Adrenal gland (tissue), 5 donors: Measurements from ENCODE around the gene APAF1.

Experiments used
- CTCF ChIP-seq, 6 experiments: fragments of 450-650 bp in 4 of 6; fragments of 200-600 bp in 2 of 6; sonication (generic) in 1 of 6; IDR thresholded peaks; 1 replicate in 5 of 6; 2 replicates in 1 of 6; pipeline versions ENCODE4 v1.5.1 to v1.8.0; 2016 to 2021; ENCODE audit warnings: antibody characterized with exemption in 6 of 6, mild to moderate bottlenecking in 2 of 6, moderate library complexity in 1 of 6
- POLR2A ChIP-seq, 2 donors: fragments of 450-650 bp; IDR thresholded peaks; one replicate each; pipeline ENCODE4 v1.6.1; 2017; ENCODE audit warnings: antibody characterized with exemption in 2 of 2, mild to moderate bottlenecking in 2 of 2, moderate library complexity in 1 of 2
- donor health status: DM: no; HTN: no; CAD: no.

GRCh38 chr12:98770230-98770629, 125.1 kb downstream of the APAF1 start:
- no peak for TF ChIP-seq CTCF (IDR thresholded peaks at IDR 0.05)
- TF ChIP-seq POLR2A (IDR thresholded peaks at IDR 0.05), result no peak
